GM18502 (cell line): Measurements from ENCODE around the gene EHD3.

Source experiments
- ATAC-seq: cut with Tn5 transposase; IDR thresholded peaks from one replicate; pipeline ENCODE4 v1.9.1; 2021; ENCODE audit warnings: mild to moderate bottlenecking; ENCODE audit not compliant: unreplicated experiment, poor library complexity

The EHD3 gene

DNA sequence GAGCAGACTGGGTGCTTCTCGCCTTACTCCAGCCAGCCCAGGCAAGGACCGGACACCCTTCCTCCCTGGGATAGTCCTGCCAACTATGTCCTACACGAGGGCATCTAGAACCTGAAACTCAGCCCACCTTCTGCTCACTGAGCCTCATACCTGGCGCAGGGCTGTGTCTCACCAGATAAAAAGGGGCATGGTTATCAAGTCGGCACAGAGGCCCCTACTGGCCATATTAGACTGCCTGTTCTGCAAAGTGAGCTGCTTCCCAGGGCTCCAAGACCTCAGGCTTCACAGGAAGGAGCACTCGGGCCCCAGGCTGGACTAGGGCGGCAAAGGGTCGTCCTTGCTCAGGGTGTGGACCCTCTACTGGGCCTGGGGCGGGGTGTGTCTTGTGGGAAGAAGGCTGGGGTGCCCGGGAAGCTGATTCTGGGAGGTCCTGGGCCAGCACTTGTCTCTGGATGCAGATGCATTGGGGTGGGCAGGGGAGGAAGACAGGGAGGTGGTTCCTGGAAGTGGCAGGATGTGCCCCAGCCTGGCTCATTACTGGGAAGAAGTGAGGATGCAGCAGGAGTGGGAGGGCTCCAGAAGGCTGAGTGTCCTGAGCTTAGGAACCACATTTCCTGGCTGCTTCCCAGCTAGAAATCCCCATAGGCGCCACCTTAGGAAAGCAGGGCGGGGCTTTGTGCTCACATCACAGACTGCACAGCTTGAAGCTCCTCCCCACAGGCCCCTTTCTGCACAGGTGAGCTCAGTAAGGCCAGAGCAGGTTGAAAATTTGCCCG lies 19.6 kb downstream of the EHD3 start:
- no peak for ATAC-seq

- ATAC-seq, result no peak
Observed at GRCh38 chr2:31254237-31255203, 20.6 kb downstream of the EHD3 start.

DNA sequence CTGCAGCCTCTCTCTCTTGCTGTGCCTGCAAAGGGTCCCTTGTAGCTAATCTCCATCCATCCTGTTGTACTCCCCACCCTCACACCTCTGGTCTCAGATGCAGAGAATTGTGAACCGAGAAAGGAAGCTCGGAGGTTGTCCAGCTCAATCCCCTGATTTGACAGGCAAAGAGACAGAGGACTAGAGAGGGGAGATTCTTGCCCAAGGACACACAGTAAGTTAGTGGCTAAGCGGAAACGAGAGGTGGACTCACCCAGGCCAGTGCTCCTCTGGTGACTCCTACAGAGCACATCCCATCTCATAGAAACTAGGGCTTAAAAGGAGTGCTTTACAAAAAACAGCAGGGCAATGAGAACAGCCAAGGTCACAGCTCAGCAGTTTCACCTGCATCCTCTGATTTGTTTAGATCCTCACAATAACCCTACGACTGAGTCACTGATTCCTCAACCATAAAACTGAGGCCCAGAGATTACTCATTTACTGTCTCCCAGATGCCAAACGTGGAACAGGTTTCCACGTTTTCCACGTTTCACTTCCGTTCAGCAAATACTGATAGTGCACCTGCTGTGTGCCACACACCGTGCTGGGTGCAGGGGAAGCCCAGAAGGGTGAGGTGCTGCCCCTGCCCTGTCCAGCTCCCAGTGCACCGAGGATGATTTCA lies 22.1 kb downstream of the EHD3 start:
- peak; percentile 66 for ATAC-seq

DNA sequence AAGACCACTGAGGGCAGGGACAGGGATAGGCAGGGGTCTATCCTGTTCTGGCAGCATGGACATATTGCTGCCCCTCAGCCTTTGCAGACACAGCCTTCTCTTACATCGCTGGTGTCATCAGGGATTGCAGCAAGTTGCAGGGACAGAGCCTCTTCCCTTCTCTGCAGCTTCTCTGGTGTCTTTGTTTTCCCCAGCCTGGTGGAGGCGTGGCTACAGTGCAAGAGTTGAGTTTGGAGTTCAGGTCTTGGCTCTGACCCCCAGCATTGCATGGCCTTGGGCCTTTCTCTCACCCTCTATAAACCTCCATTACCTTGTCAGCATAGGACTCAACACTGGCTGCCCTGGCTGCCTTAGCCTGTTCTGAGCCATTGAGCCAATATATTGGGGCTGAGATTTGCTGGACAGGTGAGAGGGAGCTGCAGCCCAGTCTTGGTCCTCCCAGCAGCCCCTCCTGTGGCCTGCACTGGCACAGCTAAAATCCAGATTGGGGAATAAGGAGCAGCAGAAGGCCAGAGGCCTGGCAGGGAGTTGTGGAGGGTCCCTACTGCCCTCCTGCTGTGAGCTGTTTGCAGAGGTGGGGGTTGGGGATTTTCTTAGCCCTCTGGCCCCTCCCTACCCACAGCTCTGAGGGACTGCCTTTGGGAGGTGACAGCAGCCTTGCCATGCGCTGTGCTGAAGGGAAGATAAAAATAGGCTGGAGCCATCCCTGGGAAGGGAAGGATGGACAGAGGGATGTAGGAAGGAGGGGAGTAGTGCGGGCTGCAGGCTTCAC lies 22.8 kb downstream of the EHD3 start:
- ATAC-seq, result peak; percentile 7

- ATAC-seq, result peak; percentile 52
Observed at GRCh38 chr2:31258351-31258750, 24.4 kb downstream of the EHD3 start.

DNA sequence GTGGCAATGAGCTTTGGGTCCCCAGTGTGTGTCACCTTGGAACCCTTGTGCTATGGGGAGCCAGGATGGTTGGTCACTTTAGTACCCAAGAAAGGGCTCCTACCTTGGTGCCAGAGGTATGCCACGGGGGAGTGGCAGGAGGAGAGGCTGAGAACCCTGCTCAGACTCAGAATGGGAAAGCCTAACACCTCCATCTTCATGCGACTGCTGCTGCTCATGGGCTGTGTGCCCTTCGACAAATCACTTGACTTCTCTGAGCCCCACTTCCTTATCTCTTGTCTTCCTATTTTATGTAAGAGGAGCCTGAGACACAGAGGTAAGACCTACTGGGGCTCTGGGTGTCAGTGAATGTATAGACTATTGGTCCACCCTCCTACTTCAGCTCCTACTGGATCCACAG lies 25.1 kb downstream of the EHD3 start:
- ATAC-seq, result no peak

GRCh38 chr2:31260870-31261269 lies 26.9 kb downstream of the EHD3 start:
- ATAC-seq, result no peak

DNA sequence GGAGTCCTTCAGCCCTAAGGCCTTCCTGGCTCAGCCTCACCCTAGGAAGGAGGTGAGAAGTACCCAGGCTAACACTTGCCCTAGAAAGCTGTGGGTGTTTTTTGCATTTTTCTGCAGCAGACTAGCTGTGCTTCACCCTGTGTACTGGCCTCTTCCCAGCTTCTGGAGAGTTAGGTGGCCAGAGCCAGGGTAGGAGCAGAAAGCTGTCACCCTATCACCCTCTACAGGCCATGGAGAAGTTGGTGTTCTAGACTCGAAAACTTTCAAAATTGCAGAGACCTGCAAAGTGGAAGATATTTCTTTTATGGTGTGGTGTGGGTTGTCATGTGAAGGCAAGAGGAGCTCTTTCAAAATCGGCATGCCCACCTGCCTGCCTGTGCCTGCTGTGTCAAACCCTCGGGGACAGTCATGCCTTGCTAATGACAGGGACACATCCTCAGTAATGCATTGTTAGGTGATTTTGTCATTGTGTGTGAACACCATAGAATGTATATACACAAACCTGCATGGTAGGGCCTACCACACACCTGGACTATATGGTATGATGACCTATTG lies 29.8 kb downstream of the EHD3 start:
- no peak for ATAC-seq

DNA sequence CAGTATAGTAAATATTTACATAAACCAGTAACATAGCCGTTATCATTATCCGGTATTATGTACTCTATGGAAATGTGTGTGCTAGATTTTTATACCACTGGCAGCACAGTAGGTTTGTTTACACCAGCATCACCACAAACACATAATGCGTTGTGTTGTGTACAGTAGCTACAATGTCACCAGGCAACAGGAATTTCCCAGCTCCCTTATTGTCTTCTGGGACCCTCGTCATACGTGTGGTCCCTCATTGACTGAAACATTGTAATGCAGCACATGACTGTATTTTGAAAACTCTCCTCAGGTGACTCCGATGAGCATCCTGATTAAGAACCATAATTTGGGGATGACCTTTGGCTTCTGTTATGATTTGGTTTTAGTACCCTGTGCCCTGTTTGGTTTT lies 31.3 kb downstream of the EHD3 start:
- ATAC-seq, result no peak

DNA sequence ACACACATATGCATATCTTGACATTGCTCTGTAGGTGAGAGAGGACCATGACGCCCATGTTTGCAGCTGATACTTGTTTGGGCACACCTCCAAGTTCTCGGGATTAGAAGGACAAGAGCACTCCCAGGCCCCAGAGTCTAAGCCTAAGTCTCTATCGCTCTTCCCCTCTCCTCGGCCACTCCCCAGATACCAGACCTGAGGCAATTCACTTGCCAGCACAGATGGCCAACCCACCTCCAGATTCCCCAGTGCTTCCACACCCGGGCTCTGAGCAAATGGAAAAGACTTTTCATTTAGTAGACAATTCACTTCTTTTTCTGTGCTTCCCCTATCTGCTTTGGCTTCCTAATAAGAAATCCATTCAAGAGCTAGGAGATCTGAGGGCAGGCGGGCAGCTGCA lies 32.9 kb downstream of the EHD3 start:
- ATAC-seq, result no peak

GRCh38 chr2:31267437-31268120 lies 33.6 kb downstream of the EHD3 start:
- ATAC-seq, result no peak

DNA sequence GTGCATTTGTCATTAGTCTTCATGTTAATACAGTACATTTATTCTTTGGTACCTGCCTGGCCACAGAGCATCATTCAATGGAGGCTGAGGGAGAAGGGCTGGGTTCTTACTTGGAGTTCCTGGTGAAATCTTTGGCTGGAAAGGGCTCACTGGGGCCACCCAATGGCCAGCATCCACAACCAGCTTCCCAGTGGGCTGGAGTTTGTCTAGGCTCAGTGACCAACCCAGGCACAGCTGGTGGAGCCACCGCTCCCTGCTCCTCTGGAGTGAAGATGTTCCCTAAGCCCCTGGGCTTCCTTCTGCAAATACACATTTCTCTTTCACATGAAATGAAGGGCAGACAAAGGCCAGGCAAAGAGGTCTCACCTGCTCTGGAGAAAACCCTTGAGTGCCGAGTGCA lies 34.4 kb downstream of the EHD3 start:
- ATAC-seq, result no peak

GRCh38 chr2:31269087-31269486 lies 35.1 kb downstream of the EHD3 start:
- ATAC-seq, result no peak

- no peak for ATAC-seq
Observed at GRCh38 chr2:31270131-31270530, 36.2 kb downstream of the EHD3 start.

DNA sequence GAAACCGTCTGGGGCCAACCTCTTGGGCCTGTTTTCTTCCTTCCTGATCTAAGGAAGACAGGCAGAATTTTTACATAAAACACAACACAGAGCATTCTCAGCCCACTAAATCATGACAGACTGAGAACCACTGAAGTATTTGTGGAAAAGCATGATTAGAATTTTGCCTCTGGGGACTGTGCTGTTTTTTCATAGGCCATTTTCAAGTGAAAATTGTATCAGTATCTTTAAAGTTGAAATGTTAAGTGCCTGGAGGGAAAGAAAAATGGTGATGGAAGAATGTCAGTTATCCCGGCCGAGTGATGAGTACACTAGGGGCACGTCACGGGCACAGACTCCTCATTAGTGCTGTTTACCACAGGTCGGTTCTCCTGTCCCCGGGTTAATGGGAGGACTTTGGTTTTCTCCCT lies 36.9 kb downstream of the EHD3 start:
- no peak for ATAC-seq

DNA sequence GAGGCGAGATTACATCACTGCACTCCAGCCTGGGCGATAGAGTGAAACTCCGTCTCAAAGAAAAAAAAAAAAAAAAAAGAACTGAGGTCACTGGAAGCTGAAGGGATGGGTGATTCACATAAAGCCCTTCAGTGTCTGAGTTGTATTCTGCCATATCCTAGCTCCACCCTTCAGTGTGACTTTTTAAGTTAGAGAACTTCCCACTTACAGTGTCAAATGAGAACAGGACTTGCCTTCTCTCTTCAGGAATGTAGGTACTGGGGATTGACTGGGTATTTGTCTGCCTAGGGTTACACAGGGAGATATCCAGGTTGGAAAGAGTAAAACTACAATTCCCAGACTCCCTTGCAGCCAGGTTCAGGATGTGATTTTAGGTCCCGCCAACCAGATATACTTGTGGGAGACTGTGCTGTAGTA lies 37.9 kb downstream of the EHD3 start:
- ATAC-seq, result no peak

DNA sequence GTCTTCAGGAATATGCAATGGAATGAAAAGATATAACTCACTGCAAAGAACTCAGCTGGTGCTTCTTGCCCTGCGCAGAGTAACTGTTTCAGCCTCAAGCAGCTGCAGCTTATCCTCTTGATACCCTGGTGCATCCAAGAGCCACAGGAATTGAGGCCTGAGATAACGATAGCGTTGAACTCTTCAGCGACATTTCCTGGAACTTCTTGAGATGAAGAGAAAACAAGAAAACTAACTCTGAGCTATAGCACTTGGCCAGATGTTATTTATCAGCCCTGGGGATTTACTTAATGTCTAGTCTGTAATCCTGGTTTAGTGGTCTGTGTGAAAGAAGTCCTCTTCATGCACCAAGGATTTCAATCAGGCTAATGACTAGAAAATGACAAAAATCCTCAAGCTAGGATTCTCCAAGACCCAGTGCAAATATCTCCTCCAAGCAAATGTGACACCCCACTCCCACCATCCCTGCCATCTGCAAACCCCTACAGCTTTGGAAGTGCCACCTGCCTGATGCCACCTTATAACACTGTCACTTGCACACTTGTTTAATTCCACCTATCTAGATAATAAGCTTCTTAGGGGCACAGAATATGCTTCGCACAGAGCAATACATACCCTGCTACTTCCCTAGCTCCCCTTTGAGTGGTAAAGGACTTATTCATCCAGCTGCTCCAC lies 40.6 kb downstream of the EHD3 start:
- ATAC-seq, result no peak

DNA sequence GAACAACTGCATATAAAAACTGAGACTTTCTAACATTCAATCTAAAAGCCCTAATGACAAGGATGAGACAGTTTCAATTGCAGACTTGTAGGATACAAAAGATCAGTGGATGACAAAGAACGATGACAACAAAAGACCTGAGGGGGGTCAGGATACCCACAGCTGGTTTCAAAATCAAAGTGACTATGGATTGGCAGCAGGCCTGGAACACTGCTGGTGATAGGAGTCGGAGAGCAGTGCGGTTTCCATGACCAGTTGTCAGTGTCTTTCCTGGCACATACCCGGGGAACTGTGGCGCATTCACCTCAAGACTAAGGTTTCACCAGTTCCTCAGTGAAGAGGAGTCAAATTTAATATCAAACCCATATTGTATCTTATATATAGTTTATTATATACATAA lies 42.0 kb downstream of the EHD3 start:
- no peak for ATAC-seq

- ATAC-seq, result no peak
Observed at GRCh38 chr2:31277621-31278020, 43.7 kb downstream of the EHD3 start.
